Measurements from ENCODE around the gene COMMD9.
A peak's percentile ranks its signal among the peaks of the same experiment; 100 is the strongest.

DNA sequence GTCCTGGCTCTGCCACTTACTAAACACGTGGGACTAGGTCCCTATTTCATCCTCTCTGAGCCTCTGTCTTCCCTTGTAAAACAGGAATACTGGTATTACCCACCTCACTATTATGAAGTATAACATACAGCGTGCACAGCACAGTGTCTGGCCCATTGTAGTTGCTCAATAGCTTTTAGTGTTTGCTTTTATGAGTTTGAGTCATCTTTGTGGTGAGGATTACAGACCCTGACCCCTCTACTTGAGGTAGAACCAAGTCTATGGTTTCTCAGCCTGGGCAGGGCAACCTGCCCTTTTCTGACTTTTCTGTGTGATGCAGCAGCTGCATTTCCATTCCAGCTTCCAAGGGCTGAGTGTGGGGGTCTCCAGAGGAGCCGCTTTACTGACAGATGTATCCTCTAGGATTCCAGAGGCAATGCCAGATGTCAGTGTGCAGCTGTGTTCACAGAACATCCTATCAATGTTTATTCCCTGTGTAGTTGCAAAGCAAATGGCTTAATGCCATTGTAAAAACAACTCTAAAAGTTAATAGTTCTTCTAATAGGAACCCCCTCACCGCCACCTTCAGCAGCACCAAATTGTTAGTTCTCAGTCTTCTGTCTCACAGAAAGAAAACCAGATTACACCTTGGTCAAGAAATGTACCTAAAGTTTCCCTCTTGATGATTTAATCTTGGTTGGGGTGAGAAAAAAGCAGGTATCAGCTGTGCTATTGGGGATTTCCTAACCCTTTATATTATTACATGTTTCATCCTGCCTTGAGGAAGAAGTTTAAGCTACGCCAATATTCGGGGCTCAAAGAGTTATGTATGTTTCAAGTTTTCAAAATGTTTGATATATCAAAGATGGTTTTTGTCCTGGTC lies 23.6 kb upstream of the COMMD9 start:
- TF ChIP-seq, protein P1, sequence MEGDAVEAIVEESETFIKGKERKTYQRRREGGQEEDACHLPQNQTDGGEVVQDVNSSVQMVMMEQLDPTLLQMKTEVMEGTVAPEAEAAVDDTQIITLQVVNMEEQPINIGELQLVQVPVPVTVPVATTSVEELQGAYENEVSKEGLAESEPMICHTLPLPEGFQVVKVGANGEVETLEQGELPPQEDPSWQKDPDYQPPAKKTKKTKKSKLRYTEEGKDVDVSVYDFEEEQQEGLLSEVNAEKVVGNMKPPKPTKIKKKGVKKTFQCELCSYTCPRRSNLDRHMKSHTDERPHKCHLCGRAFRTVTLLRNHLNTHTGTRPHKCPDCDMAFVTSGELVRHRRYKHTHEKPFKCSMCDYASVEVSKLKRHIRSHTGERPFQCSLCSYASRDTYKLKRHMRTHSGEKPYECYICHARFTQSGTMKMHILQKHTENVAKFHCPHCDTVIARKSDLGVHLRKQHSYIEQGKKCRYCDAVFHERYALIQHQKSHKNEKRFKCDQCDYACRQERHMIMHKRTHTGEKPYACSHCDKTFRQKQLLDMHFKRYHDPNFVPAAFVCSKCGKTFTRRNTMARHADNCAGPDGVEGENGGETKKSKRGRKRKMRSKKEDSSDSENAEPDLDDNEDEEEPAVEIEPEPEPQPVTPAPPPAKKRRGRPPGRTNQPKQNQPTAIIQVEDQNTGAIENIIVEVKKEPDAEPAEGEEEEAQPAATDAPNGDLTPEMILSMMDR (IDR thresholded peaks at IDR 0.05; ENCODE audit: low read depth, low read length): no peak
- TF ChIP-seq POLR2A (IDR thresholded peaks at IDR 0.05; ENCODE audit: extremely low read depth, insufficient read length) (no peak), MAX (IDR thresholded peaks at IDR 0.05; ENCODE audit: low read depth, low read length) (peak; percentile 74), MYC (IDR thresholded peaks at IDR 0.05; ENCODE audit: low read depth, low read length) (peak; percentile 39; the same call in 1 of the 2 replicates)

All from NB4 (cell line).